H1 (cell line): Measurements from ENCODE around the gene SLC66A2.

Experiments used
- ATF3 ChIP-seq: IDR thresholded peaks from 2 replicates; pipeline ENCODE4 v1.6.1; 2011; ENCODE audit warnings: low read depth, mild to moderate bottlenecking, low read length; ENCODE audit not compliant: insufficient read depth
- CTCF ChIP-seq, 3 experiments: IDR thresholded peaks; 1 replicate in 2 of 3; 2 replicates in 1 of 3; pipeline versions ENCODE4 v1.5.1 to v1.6.1; 2011; ENCODE audit warnings: low read length in 3 of 3, mild to moderate bottlenecking in 3 of 3, inconsistent platforms in 2 of 3, low read depth in 1 of 3, moderate library complexity in 1 of 3; ENCODE audit not compliant: insufficient read depth in 1 of 3; ENCODE audit errors: control extremely low read depth in 1 of 3
- EP300 ChIP-seq, 2 experiments: IDR thresholded peaks; 1 replicate in 1 of 2; 2 replicates in 1 of 2; pipeline ENCODE4 v1.6.1; 2011 to 2012; ENCODE audit warnings: low read depth in 2 of 2, low read length in 2 of 2, mild to moderate bottlenecking in 2 of 2, borderline replicate concordance in 1 of 2, inconsistent platforms in 1 of 2, moderate library complexity in 1 of 2
- HDAC6 ChIP-seq: IDR thresholded peaks from one replicate; pipeline ENCODE4 v1.7.1; 2012; ENCODE audit warnings: low read depth, mild to moderate bottlenecking, inconsistent platforms, low read length, moderate library complexity
- POLR2A ChIP-seq, 2 experiments: IDR thresholded peaks; 1 replicate in 1 of 2; 2 replicates in 1 of 2; pipeline ENCODE4 v1.6.1; 2011; ENCODE audit warnings: low read depth in 2 of 2, low read length in 2 of 2, mild to moderate bottlenecking in 2 of 2; ENCODE audit errors: control extremely low read depth in 1 of 2
- POLR2AphosphoS5 ChIP-seq: IDR thresholded peaks from 2 replicates; pipeline ENCODE4 v1.6.1; 2011; ENCODE audit warnings: low read depth, low read length
- RAD21 ChIP-seq, 2 experiments: IDR thresholded peaks in 1 of 2; conservative IDR thresholded peaks in 1 of 2; 2 replicates each; pipeline ENCODE4 v1.6.1; 2011; ENCODE audit warnings: low read depth in 2 of 2, low read length in 2 of 2, improper control_type of control experiment in 1 of 2, inconsistent platforms in 1 of 2, mild to moderate bottlenecking in 1 of 2, moderate library complexity in 1 of 2
- SUZ12 ChIP-seq: fragments of 200-600 bp; sonication (generic); IDR thresholded peaks from 2 replicates; pipeline ENCODE4 v1.6.1; 2012; ENCODE audit warnings: mild to moderate bottlenecking, inconsistent platforms, low read length, moderate library complexity, mixed read lengths

GRCh38 chr18:79924814-79925731, 26.4 kb downstream of the SLC66A2 start:
- TF ChIP-seq HDAC6 (no peak), CTCF (IDR thresholded peaks at IDR 0.05; ENCODE audit: control extremely low read depth in 1 of 3, insufficient read depth in 1 of 3, low read depth in 1 of 3, low read length in 3 of 3) (no peak), POLR2A (IDR thresholded peaks at IDR 0.05; ENCODE audit: control extremely low read depth in 1 of 2, low read depth in 2 of 2, low read length in 2 of 2) (no peak), SUZ12 (no peak), EP300 (IDR thresholded peaks at IDR 0.05; ENCODE audit: borderline replicate concordance in 1 of 2, low read depth in 2 of 2, low read length in 2 of 2) (no peak), ATF3 (no peak), POLR2AphosphoS5 (no peak), RAD21 (IDR thresholded peaks at IDR 0.05 in 1 of 2, conservative IDR thresholded peaks at IDR 0.05 in 1 of 2; ENCODE audit: low read depth in 2 of 2, low read length in 2 of 2) (no peak; a peak in 1 of 4 replicates)
